RWPE2 (cell line): ENCODE data around the gene MAB21L3.

ENCODE experiments used
- ATAC-seq: fragments of 200-7000 bp; cut with Tn5 transposase; 3 replicates; pipeline ENCODE4 v1.9.1; 2021; ENCODE audit warnings: low read depth
- DNase-seq: peaks from one replicate; pipeline ENCODE4 v3.0.0-alpha.2; 2020; ENCODE audit warnings: low spot score
- H3K27ac ChIP-seq: fragments of 450-650 bp; 2 replicates; pipeline ENCODE4 v1.5.1; 2017; ENCODE audit warnings: mild to moderate bottlenecking; ENCODE audit not compliant: poor library complexity, severe bottlenecking
- H3K27me3 ChIP-seq: fragments of 250-450 bp; sonication (Bioruptor Pico); 2 replicates; pipeline ENCODE4 v1.5.1; 2021; ENCODE audit warnings: mild to moderate bottlenecking, moderate library complexity; ENCODE audit not compliant: insufficient read depth, poor library complexity, severe bottlenecking
- H3K36me3 ChIP-seq: fragments of 250-450 bp; sonication (Bioruptor Pico); 2 replicates; pipeline ENCODE4 v1.5.1; 2020; ENCODE audit warnings: low read depth, mild to moderate bottlenecking, moderate library complexity
- H3K4me1 ChIP-seq: fragments of 250-450 bp; sonication (Bioruptor Pico); 2 replicates; pipeline ENCODE4 v1.5.1; 2021; ENCODE audit warnings: mild to moderate bottlenecking, moderate library complexity; ENCODE audit not compliant: insufficient read depth, poor library complexity, severe bottlenecking
- H3K4me3 ChIP-seq: fragments of 250-450 bp; sonication (Bioruptor Pico); 2 replicates; pipeline ENCODE4 v1.5.1; 2021; ENCODE audit warnings: mild to moderate bottlenecking, moderate library complexity; ENCODE audit not compliant: severe bottlenecking
- H3K9me3 ChIP-seq: fragments of 250-450 bp; sonication (Bioruptor Pico); 2 replicates; pipeline ENCODE4 v1.5.1; 2021; ENCODE audit warnings: mild to moderate bottlenecking, moderate library complexity; ENCODE audit not compliant: severe bottlenecking
- TF ChIP-seq, protein P1 (sequence below): fragments of 450-650 bp; IDR thresholded peaks from one replicate; pipeline ENCODE4 v1.5.1; 2017; ENCODE audit warnings: mild to moderate bottlenecking, moderate library complexity; ENCODE audit not compliant: poor library complexity, severe bottlenecking

The MAB21L3 gene

DNA sequence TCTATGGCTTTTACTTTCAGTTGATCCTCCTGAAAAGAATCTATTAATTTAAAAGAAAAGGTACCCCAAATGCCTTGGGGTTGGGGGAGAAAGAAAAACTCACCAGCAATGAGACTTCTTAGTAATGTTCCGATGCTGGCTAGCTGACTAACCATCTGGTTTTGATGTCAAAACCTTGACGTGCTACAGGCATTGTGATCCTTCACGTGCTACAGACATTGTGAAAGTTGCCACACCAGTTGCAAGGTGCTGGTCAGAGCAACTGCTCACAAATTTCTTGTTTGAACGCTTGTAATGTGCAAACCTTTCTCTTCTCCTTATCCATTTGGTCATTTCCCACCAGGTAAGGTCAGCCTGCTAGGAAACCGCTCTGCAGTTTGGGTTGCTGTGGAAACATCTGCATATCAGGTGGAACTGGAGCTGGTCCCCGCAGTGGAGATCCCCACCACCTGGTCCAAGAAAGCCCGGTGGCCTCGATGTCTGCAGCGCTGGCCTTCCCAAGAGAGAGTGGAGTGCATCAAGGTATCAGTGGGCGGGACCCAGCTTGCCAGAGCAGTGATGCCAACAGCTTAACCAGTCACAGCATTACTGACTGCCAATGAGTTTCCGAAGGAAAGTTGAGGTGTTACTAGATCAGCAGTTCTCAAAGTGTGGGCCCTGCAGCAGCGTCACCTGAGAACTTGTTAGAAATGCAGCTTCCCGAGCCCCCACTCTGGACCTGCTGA is 16.1 kb downstream of the MAB21L3 start:
- no peaks in the 10 kb centered on the region for H3K27me3 ChIP-seq
- no peak for DNase-seq
- no peaks in the 10 kb centered on the region for H3K9me3 ChIP-seq
- no peak overlapping the region for H3K27ac ChIP-seq
- no peaks in the 10 kb centered on the region for H3K36me3 ChIP-seq
- H3K4me3 ChIP-seq, result no peak overlapping the region
- TF ChIP-seq, protein P1, sequence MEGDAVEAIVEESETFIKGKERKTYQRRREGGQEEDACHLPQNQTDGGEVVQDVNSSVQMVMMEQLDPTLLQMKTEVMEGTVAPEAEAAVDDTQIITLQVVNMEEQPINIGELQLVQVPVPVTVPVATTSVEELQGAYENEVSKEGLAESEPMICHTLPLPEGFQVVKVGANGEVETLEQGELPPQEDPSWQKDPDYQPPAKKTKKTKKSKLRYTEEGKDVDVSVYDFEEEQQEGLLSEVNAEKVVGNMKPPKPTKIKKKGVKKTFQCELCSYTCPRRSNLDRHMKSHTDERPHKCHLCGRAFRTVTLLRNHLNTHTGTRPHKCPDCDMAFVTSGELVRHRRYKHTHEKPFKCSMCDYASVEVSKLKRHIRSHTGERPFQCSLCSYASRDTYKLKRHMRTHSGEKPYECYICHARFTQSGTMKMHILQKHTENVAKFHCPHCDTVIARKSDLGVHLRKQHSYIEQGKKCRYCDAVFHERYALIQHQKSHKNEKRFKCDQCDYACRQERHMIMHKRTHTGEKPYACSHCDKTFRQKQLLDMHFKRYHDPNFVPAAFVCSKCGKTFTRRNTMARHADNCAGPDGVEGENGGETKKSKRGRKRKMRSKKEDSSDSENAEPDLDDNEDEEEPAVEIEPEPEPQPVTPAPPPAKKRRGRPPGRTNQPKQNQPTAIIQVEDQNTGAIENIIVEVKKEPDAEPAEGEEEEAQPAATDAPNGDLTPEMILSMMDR, result no peak
- H3K4me1 ChIP-seq, result peaks cover 17% of the 10 kb centered on the region
- no peak for ATAC-seq

DNA sequence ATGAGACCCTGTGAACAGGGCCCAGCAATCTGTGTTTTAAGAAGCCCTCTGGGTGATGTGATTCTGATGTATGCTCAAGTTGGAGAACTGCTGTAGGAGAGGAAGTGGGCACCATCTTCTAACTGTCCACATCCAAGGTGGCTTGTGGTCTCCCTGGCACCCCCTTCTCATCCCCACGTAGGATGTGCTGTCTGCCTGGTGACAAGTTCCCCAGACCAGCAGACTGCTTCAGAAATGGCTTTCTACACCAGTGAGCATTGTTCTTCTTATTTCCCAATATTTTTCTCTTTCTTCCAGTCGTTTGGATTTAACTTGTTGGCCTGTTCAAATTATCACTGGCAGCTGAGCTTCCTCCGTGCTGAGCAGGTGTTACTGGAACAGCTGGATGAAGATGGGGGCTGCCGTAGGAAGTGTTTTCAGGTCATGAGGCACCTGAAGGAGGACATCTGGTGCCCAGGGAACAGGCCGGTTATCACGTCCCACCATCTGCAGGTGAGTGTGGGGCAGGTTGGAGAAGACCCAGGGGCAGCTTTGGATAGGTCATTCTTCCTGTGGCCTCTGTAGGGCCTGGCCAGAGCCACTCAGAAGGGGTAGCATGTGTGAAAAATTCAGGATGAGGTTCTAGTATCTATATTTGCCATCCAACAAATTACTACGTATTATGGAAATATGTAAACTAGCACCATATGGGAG is 16.8 kb downstream of the MAB21L3 start:
- DNase-seq (no peak), ATAC-seq (no peak)
- Histone ChIP-seq H3K27me3 (no peaks in the 10 kb centered on the region), H3K4me3 (no peak overlapping the region), H3K4me1 (peaks cover 13% of the 10 kb centered on the region), H3K36me3 (no peaks in the 10 kb centered on the region), H3K27ac (no peak overlapping the region), H3K9me3 (no peaks in the 10 kb centered on the region)
- TF ChIP-seq, protein P1, result no peak

DNA sequence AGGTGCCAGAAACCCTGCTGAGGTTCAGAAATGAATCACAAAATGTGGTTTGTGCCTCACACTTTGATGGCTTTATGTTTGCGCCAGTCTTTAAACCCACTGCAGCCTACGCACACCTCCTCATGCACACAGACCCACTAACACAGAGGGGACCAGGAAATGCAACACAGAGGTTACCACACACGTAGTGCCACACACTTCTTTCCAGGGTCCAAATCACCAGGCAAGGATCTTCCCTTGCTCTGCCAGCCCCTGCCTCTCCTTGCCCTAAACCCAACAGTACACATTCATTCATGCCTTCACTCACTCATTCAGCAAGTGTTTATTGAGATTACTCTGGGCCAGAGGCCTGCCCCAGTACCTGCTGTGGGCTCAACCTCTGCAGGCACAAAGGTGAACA is 17.5 kb downstream of the MAB21L3 start:
- Histone ChIP-seq H3K36me3 (no peaks in the 10 kb centered on the region), H3K27ac (no peak overlapping the region), H3K4me1 (peaks cover 9% of the 10 kb centered on the region), H3K9me3 (no peaks in the 10 kb centered on the region), H3K4me3 (no peak overlapping the region), H3K27me3 (no peaks in the 10 kb centered on the region)
- no peak for ATAC-seq
- TF ChIP-seq, protein P1, result no peak
- DNase-seq, result no peak

DNA sequence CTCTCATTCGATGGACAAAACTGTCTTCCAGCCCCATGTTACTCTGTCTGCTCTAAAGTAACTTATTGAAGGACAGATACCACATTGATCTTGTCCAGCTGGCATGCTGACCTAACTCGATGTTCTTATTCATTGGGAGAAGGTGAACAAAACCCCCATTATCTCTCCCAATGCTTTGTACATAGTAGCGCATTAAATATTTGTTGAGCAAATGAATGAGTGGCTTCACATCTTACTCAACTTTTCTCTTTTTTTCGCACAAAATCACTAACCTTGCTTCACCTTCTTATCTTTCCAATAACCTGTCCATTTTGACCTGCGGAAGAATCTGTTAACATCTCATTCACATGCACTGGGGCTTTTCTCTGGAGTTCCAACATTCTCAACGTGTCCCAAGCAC is 18.3 kb downstream of the MAB21L3 start:
- Histone ChIP-seq H3K27ac (no peak overlapping the region), H3K27me3 (no peaks in the 10 kb centered on the region), H3K36me3 (no peaks in the 10 kb centered on the region), H3K4me3 (no peak overlapping the region), H3K4me1 (peaks cover 9% of the 10 kb centered on the region), H3K9me3 (no peaks in the 10 kb centered on the region)
- no peak for DNase-seq
- TF ChIP-seq, protein P1, result no peak
- no peak for ATAC-seq

DNA sequence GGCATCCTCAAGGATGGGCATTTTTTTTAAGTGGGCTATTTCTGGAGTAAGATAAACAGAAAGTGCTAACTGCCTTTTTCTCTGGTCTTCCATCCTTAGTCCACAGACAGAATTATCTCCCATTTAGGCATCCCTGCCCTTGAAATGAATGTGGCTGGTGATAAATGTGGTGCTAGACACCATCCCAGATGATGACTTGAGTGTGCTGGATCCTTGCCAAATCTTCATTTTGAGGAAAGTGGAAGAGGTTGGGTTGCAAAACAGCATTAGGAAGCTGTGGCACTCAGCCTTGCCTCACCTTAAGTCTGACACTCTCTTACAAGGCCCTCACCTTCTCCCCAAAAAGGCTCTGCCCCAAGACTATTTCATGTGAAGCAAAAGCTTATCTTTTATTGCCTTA is 19.2 kb downstream of the MAB21L3 start:
- Histone ChIP-seq H3K27ac (no peak overlapping the region), H3K4me1 (peaks cover 9% of the 10 kb centered on the region), H3K36me3 (no peaks in the 10 kb centered on the region), H3K4me3 (no peak overlapping the region), H3K9me3 (no peaks in the 10 kb centered on the region), H3K27me3 (no peaks in the 10 kb centered on the region)
- no peak for ATAC-seq
- DNase-seq, result no peak
- TF ChIP-seq, protein P1, result no peak
